GM19328 (cell line): ENCODE data around the gene LGALS12.
"Not testable (repeated sequence)": the region's sequence is repeated elsewhere in the genome, so short reads cannot be mapped to it uniquely, and the experiment has no call there.

ENCODE experiments used
- ATAC-seq: cut with Tn5 transposase; IDR thresholded peaks from one replicate; pipeline ENCODE4 v1.9.1; 2021; ENCODE audit warnings: mild to moderate bottlenecking, moderate library complexity; ENCODE audit not compliant: unreplicated experiment

The LGALS12 gene

GRCh38 chr11:63504933-63505586, 824 bp upstream of the LGALS12 start:
- ATAC-seq, result no peak

GRCh38 chr11:63506876-63507275, 992 bp downstream of the LGALS12 start:
- ATAC-seq, result no peak

- no peak for ATAC-seq
Observed at GRCh38 chr11:63507511-63507910, 1.6 kb downstream of the LGALS12 start.

GRCh38 chr11:63508009-63508408, 2.1 kb downstream of the LGALS12 start:
- no peak for ATAC-seq

GRCh38 chr11:63508745-63509144, 2.9 kb downstream of the LGALS12 start:
- no peak for ATAC-seq

- no peak for ATAC-seq
Observed at GRCh38 chr11:63510360-63511047, 4.6 kb downstream of the LGALS12 start.

- ATAC-seq, result no peak
Observed at GRCh38 chr11:63511048-63511748, 5.3 kb downstream of the LGALS12 start.

- no peak for ATAC-seq
Observed at GRCh38 chr11:63512816-63513215, 6.9 kb downstream of the LGALS12 start.

- ATAC-seq, result no peak
Observed at GRCh38 chr11:63516109-63516508, 10.2 kb downstream of the LGALS12 start.

GRCh38 chr11:63517156-63517555, 11.3 kb downstream of the LGALS12 start:
- ATAC-seq, result no peak

GRCh38 chr11:63518548-63518947, 12.7 kb downstream of the LGALS12 start:
- ATAC-seq, result no peak

- no peak for ATAC-seq
Observed at GRCh38 chr11:63520606-63521170, 14.8 kb downstream of the LGALS12 start.

GRCh38 chr11:63521896-63522295, 16.0 kb downstream of the LGALS12 start:
- no peak for ATAC-seq

GRCh38 chr11:63523151-63523550, 17.3 kb downstream of the LGALS12 start:
- no peak for ATAC-seq

- no peak for ATAC-seq
Observed at GRCh38 chr11:63527667-63528066, 21.8 kb downstream of the LGALS12 start.

GRCh38 chr11:63528156-63528555, 22.3 kb downstream of the LGALS12 start:
- ATAC-seq, result not testable (repeated sequence)

- ATAC-seq, result not testable (repeated sequence)
Observed at GRCh38 chr11:63528729-63529278, 22.9 kb downstream of the LGALS12 start.

GRCh38 chr11:63529373-63529772, 23.5 kb downstream of the LGALS12 start:
- not testable (repeated sequence) for ATAC-seq

- ATAC-seq, result no peak
Observed at GRCh38 chr11:63530021-63530420, 24.1 kb downstream of the LGALS12 start.

GRCh38 chr11:63531074-63531792, 25.3 kb downstream of the LGALS12 start:
- not testable (repeated sequence) for ATAC-seq

- ATAC-seq, result no peak
Observed at GRCh38 chr11:63532117-63532516, 26.2 kb downstream of the LGALS12 start.
